Loucy (cell line): ENCODE measurements around the gene GPR15LG.

Experiments
- H2AFZ ChIP-seq: fragments of 200-600 bp; sonication (generic); 2 replicates; pipeline ENCODE4 v1.6.0; 2016; ENCODE audit warnings: antibody characterized with exemption, mild to moderate bottlenecking, low read length, moderate library complexity
- H3F3A ChIP-seq: fragments of 200-600 bp; 2 replicates; pipeline ENCODE4 v1.6.0; 2016; ENCODE audit warnings: antibody characterized with exemption, low read depth, mild to moderate bottlenecking
- H3K27me3 ChIP-seq: fragments of 200-600 bp; sonication (generic); 2 replicates; pipeline ENCODE4 v1.6.1; 2014; ENCODE audit warnings: low read length, mild to moderate bottlenecking; ENCODE audit not compliant: insufficient read depth, poor library complexity, severe bottlenecking
- H3K36me3 ChIP-seq: fragments of 200-600 bp; sonication (generic); 2 replicates; pipeline ENCODE4 v1.6.1; 2016; ENCODE audit warnings: low read length; ENCODE audit not compliant: insufficient read depth
- H3K4me1 ChIP-seq: fragments of 200-600 bp; sonication (generic); 2 replicates; pipeline ENCODE4 v1.5.1; 2014; ENCODE audit warnings: low read length, mild to moderate bottlenecking; ENCODE audit not compliant: insufficient read depth, poor library complexity, severe bottlenecking
- H3K4me2 ChIP-seq: fragments of 200-600 bp; sonication (generic); 2 replicates; pipeline ENCODE4 v1.6.0; 2014; ENCODE audit warnings: antibody characterized with exemption, low read length, low read depth, mild to moderate bottlenecking; ENCODE audit not compliant: poor library complexity, severe bottlenecking
- H3K4me3 ChIP-seq: fragments of 200-600 bp; sonication (generic); 2 replicates; pipeline ENCODE4 v1.5.1; 2014; ENCODE audit warnings: low read length, mild to moderate bottlenecking, mixed read lengths; ENCODE audit not compliant: poor library complexity, severe bottlenecking
- H3K79me2 ChIP-seq: fragments of 200-600 bp; sonication (generic); 2 replicates; pipeline ENCODE4 v1.6.1; 2014; ENCODE audit warnings: low read length; ENCODE audit not compliant: insufficient read depth
- H3K9ac ChIP-seq: fragments of 200-600 bp; sonication (generic); 2 replicates; pipeline ENCODE4 v1.6.0; 2014; ENCODE audit warnings: mild to moderate bottlenecking, low read depth, low read length, moderate library complexity; ENCODE audit not compliant: poor library complexity, severe bottlenecking
- H3K9me2 ChIP-seq: fragments of 200-600 bp; sonication (generic); replicated peaks from 2 replicates; pipeline ENCODE4 v1.6.1; 2016; ENCODE audit warnings: low read depth, low read length, mixed read lengths
- H3K9me3 ChIP-seq: fragments of 200-600 bp; sonication (generic); 2 replicates; pipeline ENCODE4 v1.6.1; 2014; ENCODE audit warnings: mild to moderate bottlenecking, antibody characterized with exemption, low read length, low read depth; ENCODE audit not compliant: insufficient read depth
- H4K20me1 ChIP-seq: fragments of 200-600 bp; sonication (generic); 2 replicates; pipeline ENCODE4 v1.6.0; 2014; ENCODE audit warnings: antibody characterized with exemption, low read length, mild to moderate bottlenecking; ENCODE audit not compliant: insufficient read depth, poor library complexity, severe bottlenecking
- EZH2phosphoT487 ChIP-seq: fragments of 200-600 bp; IDR thresholded peaks from 2 replicates; pipeline ENCODE4 v1.6.1; 2018; ENCODE audit warnings: antibody characterized with exemption, mild to moderate bottlenecking, moderate library complexity, borderline replicate concordance
- TF ChIP-seq, protein P1 (sequence below): fragments of 200-600 bp; sonication (generic); conservative IDR thresholded peaks from 2 replicates; pipeline ENCODE4 v1.5.1; 2014; ENCODE audit warnings: mild to moderate bottlenecking, antibody characterized with exemption, low read length

Gene GPR15LG

DNA sequence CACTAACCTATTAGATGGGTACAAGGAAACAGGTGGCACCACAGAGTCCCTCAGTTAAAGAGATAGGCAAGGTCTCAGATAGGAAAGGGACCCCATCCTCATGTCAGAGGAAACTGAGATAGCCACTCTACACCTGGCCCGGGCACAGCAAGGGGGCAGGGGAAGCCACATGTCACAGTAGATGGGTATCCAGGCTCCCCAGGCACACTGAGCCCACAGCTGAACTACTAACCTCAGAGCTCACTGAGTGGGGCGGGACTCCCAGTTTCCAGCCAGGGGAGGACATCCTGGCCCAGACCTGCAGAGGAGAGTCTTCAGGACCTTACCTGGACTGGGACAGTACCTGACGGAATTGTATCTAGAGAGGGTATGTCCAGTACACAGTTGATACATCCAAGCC, 17.0 kb downstream of the GPR15LG start:
- H3K36me3 ChIP-seq, result no peaks in the 10 kb centered on the region
- H3K9me3 ChIP-seq, result no peaks in the 10 kb centered on the region
- H3K27me3 ChIP-seq, result no peaks in the 10 kb centered on the region
- no peak overlapping the region for H3K9ac ChIP-seq
- H3K4me1 ChIP-seq, result peaks cover 6% of the 10 kb centered on the region
- no peaks in the 10 kb centered on the region for H3F3A ChIP-seq
- TF ChIP-seq, protein P1, sequence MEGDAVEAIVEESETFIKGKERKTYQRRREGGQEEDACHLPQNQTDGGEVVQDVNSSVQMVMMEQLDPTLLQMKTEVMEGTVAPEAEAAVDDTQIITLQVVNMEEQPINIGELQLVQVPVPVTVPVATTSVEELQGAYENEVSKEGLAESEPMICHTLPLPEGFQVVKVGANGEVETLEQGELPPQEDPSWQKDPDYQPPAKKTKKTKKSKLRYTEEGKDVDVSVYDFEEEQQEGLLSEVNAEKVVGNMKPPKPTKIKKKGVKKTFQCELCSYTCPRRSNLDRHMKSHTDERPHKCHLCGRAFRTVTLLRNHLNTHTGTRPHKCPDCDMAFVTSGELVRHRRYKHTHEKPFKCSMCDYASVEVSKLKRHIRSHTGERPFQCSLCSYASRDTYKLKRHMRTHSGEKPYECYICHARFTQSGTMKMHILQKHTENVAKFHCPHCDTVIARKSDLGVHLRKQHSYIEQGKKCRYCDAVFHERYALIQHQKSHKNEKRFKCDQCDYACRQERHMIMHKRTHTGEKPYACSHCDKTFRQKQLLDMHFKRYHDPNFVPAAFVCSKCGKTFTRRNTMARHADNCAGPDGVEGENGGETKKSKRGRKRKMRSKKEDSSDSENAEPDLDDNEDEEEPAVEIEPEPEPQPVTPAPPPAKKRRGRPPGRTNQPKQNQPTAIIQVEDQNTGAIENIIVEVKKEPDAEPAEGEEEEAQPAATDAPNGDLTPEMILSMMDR, result no peak
- no peak for TF ChIP-seq EZH2phosphoT487
- no peaks in the 10 kb centered on the region for H4K20me1 ChIP-seq
- H3K79me2 ChIP-seq, result no peaks in the 10 kb centered on the region
- H3K9me2 ChIP-seq, result no peaks in the 10 kb centered on the region
- H3K4me3 ChIP-seq, result no peak overlapping the region
- no peak overlapping the region for H3K4me2 ChIP-seq
- no peak overlapping the region for H2AFZ ChIP-seq

DNA sequence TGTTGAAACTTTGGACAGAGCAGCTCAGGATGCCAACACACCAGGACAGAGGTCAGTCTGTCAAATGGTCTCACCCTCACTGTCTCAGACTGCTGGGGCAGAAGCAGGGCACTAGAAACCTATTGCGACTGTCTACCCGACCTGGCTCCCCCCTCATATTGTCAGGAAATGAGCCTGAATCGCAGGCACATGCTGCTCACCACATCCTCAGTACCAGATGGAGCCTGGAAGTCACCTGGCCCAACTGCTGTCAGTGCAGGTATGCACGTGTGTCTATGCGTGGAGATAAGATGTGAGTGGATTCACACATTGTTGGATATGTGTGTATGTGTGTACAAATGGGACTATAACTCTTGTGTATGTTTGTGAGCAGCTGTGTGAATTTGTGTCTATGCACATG, 17.5 kb downstream of the GPR15LG start:
- Histone ChIP-seq H3K9me2 (no peaks in the 10 kb centered on the region), H3K9ac (no peak overlapping the region), H3K4me3 (no peak overlapping the region), H3K4me2 (no peak overlapping the region), H2AFZ (no peak overlapping the region), H3K27me3 (no peaks in the 10 kb centered on the region), H3K36me3 (no peaks in the 10 kb centered on the region), H3F3A (no peaks in the 10 kb centered on the region), H3K9me3 (no peaks in the 10 kb centered on the region), H4K20me1 (no peaks in the 10 kb centered on the region), H3K79me2 (no peaks in the 10 kb centered on the region), H3K4me1 (peaks cover 6% of the 10 kb centered on the region)
- no peak for TF ChIP-seq EZH2phosphoT487
- TF ChIP-seq, protein P1, result no peak

DNA sequence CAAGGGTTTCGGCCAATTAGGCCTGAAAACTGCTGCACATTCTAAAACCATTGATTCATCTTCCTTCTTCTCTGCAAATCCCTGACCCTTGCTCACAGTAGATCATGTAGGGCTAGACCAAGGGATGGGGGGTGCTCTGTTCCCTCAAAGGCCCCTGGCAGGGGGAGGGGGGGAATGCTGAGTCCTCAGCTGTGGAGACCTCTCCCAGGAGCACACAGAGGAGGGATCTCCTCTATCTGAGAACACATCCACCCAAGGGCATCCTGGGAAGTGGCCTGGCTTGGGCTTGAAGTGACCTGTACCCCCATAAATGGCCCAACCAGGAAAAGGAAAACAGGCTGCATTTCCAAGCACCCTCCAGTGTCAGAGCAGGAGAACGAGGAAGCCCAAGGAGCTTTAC, 19.7 kb downstream of the GPR15LG start:
- Histone ChIP-seq H3K9me3 (no peaks in the 10 kb centered on the region), H3K4me2 (no peak overlapping the region), H4K20me1 (no peaks in the 10 kb centered on the region), H3F3A (no peaks in the 10 kb centered on the region), H3K9ac (no peak overlapping the region), H3K36me3 (no peaks in the 10 kb centered on the region), H3K9me2 (no peaks in the 10 kb centered on the region), H3K27me3 (no peaks in the 10 kb centered on the region), H3K79me2 (no peaks in the 10 kb centered on the region), H3K4me1 (peaks cover 6% of the 10 kb centered on the region), H3K4me3 (no peak overlapping the region), H2AFZ (no peak overlapping the region)
- no peak for TF ChIP-seq EZH2phosphoT487
- TF ChIP-seq, protein P1, result no peak
